A172 (cell line): Measurements from ENCODE around the gene LPIN2. TPM values are rescaled to one million over a fixed set of nuclear protein-coding genes. Genes with fewer than 3 reads are reported as not detected.
"Not testable (repeated sequence)": the region's sequence is repeated elsewhere in the genome, so short reads cannot be mapped to it uniquely, and the experiment has no call there.

Experiments used
- DNase-seq: peaks from one replicate; pipeline ENCODE4 v3.0.0-alpha.2; 2015; ENCODE audit warnings: low spot score
- total RNA-seq: library from RNA; depleted of rRNA; stranded (reverse); fragments of >200 nt; shearing (Covaris generic); gene quantifications from 2 replicates; pipeline ENCODE4 v1.2.3, GENCODE V29; 2014; rRNA removed

LPIN2 gene, protein sequence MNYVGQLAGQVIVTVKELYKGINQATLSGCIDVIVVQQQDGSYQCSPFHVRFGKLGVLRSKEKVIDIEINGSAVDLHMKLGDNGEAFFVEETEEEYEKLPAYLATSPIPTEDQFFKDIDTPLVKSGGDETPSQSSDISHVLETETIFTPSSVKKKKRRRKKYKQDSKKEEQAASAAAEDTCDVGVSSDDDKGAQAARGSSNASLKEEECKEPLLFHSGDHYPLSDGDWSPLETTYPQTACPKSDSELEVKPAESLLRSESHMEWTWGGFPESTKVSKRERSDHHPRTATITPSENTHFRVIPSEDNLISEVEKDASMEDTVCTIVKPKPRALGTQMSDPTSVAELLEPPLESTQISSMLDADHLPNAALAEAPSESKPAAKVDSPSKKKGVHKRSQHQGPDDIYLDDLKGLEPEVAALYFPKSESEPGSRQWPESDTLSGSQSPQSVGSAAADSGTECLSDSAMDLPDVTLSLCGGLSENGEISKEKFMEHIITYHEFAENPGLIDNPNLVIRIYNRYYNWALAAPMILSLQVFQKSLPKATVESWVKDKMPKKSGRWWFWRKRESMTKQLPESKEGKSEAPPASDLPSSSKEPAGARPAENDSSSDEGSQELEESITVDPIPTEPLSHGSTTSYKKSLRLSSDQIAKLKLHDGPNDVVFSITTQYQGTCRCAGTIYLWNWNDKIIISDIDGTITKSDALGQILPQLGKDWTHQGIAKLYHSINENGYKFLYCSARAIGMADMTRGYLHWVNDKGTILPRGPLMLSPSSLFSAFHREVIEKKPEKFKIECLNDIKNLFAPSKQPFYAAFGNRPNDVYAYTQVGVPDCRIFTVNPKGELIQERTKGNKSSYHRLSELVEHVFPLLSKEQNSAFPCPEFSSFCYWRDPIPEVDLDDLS
- 22.4 and 26.1 TPM in 2 replicates for total RNA-seq

DNA sequence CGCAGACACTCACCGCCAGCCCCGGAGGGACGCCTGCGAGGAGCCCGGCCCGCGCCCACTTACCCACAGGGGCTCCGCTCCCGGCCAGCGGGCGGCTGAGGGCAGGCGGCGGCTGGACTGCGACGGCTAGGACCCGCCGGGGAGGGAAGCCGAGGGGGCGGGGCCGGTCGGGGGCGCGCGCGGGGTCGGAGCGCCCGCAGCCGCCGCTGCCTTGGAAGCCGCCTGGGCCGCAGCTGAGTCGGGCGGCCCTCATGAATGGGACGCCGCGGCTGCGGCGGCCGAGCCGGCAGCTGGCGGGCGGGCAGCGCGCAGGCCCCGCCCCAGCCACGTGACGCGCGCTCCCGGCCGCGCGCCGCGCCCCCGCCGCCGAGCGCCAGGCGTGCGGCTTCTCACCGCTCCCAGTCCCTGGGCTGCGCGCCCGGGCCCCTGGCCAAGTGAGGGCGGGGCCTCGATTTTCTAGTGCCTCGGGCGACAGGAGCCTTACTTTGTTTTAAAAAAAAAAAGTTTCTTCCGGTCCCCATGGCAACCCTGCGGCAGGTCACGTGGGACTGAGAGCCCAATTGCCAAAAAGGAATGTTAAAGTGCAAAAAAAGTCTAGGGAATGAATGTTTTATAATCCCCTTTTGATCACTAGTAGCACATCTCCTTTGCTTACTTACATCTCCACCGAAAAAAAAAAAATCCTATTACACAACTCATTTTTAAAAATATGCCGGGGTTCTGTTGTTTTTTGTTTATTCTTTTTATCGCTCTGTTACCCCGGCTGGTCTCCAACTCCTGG is at the start of gene LPIN2:
TSS of gene LPIN2 (minus strand) at position 121 of the 781 bp plus-strand sequence. CDS start 52,304 bp downstream, outside the sequence.
- DNase-seq = peak; percentile 89

DNA sequence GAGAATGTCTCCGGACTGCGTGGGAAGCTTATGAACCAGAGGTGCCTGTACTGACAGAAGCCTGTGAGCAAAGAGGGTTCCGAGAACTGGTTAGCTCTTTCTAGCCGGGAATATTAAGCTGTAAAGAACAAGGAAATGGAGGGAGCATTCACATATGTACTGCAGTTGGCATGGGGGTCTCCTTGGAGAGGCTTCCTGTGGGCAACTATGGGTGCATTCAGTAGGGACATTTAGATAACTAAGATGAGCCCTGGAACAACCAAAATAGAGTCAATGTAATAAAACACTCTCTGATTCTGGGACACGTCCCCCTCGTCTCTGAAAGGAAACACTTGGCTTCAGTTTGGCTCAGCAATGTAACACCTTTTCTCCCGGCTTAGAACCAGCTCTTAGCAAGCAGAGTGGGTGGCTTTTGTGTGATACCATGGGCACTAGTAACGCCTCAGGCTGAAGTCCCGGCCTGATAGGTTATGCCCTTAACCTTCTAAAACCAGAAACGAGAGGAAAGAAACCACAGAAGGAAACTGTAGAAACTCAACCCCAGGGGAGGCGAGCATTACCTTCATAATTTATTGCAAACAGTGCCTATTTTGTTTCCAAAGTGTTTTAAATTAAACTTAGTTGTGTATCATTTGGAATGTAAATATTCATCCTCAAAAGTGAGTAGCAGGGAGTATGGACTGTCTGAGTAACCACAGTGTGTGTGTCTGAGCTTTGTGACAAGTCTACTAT is 48.8 kb upstream of the LPIN2 start:
- DNase-seq = no peak

DNA sequence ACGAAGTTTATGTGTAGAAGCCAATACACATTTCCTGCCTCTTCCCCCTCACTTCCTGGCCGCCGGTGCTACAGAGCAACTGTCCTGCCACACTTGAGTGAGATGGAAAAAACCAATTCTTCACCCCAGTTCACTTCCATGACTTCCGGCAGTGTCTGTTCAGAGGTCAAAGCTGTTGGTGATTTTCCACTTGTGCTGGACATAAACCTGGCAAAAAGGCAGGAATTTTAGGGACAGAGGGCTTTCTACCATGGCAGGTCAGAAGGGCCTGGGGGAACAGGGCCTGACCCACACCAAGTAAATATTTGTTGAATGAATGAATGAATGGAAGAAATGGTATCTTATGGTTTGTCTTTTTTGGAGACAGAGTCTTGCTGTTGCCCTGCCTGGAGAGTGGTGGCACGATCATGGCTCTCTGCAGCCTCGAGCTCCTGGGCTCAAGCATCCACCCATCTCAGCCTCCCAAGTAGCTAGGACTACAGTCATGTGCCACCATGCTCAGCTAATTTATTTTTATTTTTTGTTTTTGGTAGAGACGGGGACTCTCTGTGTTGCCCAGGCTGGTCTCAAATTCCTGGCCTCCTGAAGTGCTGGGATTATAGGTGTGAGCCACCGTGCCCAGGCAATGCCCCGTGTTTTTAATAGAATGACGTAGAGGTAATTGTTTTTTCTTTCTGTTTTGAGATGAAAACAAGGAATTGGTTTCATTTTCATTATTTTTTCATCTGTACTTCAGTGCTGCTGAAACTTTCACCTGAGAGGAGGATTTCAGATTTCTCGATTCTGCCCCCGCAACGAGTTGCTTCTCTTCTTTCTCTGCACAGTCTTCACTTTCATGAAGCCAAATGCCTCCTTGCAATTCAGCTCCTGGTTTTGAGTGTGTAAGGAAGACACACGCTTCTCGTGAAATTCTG is 48.0 kb upstream of the LPIN2 start:
- no peak for DNase-seq

DNA sequence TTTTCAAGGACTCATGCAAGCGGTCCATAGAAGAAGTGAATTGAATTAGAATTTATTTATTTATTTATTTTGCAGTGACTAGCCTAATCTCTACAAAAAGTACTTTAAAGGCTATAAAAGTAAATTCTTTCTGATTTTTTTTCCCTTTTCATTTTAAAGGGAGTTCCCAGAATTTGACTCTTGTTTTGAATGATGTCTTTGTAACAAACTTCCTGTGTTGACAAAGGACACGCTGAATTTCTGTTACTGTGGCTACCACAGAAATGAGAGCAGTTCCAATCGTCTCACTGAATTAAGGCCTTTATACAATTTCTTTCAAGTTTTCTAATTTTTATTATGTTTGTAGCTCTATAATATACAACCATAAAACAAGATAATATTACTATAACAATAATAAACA is 46.3 kb upstream of the LPIN2 start:
- no peak for DNase-seq

DNA sequence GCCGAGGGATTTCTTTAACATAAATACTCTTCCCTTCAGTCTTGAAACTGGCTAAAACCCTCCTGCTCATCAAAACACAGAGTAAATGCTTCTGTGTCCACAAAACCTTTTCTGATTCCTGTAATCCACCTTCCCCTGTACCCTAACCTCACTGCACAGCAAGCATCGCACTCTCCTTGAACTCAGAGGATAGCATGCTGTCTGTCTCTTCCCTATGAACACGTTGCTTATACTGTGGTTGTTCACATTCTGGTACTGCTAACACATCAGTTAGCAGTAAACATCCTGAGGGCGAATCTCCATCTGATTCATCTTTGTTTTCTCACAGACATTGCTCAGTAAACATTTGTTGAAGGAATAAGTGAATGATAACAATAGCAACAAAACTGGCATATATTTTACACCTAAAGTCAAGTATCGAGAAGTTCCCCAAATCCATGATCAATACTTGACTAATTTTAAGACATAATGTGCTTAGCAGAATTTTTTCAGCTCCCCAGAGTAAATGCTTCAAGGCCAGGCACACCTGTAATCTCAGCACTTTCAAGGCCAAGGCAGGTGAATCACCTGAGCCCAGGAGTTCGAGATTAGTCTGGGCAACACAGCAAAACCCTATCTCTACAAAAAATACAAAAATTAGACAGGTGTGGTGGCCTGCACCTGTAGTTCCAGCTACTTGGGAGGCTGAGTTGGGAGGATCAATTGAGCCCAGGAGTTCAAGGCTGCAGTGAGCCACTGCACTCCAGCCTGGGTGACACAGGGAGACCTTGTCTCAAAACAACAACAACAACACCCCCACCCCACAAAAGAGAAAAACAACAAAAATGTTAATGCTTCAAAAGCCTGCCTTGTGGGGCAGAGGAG is 45.6 kb upstream of the LPIN2 start:
- DNase-seq = no peak

DNA sequence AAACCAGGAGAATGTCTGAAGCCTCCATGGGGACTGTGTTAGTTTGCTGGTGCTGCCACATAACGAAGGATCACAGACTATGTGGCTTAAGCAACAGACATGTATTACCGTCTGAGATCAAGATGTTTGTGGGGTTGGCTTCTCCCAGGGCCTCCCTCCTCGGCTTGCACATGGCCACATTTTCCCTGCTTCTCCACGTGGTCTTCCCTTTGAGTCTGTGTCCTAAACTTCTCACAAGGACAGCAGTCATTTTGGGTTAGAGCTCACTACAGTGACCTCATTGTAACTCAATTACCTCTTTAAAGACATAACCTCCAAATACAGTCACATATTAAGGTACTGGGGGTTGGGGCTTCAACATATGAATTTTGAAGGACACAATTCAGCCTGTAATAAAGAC is 44.6 kb upstream of the LPIN2 start:
- DNase-seq = no peak

DNA sequence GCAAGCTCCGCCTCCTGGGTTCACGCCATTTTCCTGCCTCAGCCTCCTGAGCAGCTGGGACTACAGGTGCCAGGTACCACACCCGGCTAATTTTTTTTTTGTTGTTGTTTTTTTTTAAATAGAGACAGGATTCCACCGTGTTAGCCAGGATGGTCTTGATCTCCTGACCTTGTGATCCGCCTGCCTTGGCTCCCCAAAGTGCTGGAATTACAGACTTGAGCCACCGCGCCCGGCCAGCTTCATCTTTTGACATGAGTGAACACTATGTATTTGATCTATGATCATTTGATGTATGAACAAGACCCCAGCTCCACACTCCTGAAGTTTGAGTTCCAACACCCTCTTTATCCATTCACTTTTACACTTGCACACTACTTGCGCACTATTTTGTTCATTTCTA is 43.4 kb upstream of the LPIN2 start:
- no peak for DNase-seq

DNA sequence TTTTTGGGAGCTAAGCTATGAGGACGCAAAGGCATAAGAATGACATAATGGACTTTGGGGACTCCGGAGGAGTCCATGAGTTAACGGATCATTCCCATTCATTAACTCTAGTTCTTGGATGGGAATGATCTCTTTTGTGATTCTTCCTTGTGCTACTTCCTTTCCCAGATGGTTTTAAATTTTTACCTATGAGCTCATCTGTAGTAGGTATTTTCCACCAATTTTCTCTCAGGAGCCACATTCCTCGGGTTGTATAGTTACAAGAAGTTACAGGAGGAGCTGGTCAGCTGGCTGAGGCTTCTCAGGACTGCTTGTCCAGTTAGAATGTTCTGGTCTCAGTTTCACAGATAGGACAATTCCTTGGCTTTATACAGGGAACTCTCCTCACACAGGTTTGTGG is 42.9 kb upstream of the LPIN2 start:
- no peak for DNase-seq

DNA sequence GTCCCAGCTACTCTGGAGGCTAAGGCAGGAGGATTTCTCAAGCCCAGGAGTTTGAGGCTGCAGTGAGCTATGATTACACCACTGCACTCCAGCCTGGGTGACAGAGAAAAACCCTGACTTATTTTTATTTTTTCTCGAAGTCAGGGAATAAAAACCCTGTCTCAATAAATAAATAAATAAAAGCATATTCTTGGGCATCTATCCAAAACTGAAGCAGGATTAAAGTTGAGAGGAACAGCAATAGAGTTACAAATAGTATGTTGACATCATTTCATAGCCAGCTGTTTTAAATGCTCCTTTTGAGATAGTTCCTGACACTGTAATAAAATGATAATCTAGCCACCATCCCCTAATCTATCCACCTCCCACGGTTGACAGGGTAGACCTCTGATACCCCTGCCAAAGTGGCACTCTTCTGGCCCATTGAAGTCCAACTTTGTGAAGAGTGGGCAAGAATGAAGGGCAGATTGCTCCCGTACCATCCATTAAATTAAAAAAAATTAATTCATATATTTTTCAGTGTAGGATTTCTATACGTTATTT is 42.3 kb upstream of the LPIN2 start:
- no peak for DNase-seq

DNA sequence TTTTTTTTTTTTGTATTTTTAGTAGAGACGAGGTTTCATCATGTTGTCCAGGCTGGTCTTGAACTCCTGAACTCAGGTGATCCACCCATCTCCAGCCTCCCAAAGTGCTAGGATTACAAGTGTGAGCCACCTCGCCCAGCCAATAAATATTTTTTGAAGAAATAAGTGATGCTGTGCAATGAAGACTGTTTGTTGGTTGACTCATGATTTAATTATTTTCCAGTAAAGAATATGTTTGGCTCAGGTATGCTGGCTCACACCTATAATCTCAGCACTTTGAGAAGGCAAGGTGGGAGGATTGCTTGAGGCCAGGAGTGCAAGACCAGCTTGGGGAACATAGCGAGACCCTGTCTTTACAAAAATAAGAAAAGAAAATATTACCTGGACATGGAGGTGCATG is 41.8 kb upstream of the LPIN2 start:
- DNase-seq = no peak

DNA sequence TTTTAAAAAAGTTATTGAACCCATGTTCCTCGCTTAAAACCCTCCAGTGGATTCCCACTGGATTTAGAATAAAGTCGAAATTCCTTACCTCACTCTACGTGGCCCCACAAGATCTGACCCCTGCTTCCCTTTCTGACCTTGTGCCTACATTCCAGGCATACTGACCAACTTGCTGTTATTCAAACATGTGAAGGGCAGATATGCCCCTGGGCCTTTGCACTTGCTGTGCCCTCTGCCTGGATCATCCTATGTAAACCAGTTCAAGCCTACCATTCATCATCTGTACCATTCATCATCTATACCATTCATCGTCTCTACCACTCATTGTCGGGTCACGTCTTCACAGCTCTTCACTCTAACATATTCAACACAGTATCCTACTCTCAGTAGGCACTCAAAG is 41.3 kb upstream of the LPIN2 start:
- no peak for DNase-seq

DNA sequence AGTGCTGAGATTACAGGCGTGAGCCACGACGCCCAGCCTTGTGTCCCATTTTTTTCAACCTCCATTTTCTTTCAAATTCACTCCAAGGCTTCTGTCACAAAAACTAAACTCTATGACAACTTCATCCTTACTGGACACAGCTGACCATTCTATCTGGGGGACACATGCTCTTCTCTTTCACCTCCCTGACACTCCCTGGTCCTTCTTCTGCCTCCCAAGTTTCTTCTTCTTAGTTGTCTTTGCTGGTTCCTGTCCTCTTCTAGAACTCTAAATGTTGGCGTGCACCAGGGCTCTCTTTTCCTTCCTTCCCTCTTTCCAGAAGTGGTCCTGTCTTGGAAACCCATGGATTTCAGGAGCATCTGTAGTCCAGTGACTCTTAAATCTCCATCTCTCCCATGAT is 40.1 kb upstream of the LPIN2 start:
- no peak for DNase-seq

DNA sequence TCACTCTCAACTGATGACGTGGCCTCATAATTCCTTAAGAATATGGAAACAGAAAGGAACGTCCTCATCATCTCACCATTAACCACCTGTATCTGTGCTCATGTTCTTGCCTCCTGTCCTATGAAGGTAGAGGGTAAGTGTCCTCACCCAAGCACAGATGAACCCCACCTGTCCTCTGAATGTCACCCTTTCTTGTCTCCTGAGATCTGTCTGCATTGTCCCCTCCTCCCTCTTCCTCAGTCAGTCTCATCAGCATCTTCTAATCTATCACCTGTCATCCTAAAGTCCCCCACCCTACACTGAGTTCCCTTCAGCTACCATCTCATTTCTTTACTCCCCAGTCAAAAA is 39.4 kb upstream of the LPIN2 start:
- DNase-seq = no peak

DNA sequence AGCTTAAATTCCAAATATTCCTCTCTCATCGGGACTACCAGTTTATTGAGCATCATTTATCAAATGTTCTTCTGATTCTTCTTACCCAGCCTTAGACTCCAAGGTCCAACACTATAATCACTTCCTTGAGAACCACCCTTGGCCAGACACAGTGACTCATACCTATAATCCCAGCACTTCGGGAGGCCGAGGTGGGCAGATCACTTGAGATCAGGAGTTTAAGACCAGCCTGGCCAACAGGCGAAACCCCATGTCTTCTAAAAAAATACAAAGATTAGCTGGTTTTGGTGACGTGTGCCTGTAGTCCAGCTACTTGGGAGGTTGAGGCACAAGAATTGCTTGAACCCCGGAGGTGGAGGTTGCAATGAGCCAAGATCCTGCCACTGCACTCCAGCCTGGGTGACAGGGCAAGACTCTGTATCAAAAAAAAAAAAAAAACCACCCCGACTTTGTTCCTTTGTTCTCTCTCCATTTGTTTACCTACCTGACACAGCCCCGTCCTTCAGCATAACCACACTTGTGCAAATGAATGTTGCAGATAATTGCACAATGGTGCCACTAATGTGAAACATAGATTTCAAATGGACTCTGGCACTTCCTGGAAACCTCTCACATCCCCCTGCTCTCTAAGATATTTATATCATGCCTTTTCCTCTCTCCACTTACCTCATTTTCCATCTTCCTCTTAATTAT is 38.9 kb upstream of the LPIN2 start:
- peak; percentile 24 for DNase-seq

DNA sequence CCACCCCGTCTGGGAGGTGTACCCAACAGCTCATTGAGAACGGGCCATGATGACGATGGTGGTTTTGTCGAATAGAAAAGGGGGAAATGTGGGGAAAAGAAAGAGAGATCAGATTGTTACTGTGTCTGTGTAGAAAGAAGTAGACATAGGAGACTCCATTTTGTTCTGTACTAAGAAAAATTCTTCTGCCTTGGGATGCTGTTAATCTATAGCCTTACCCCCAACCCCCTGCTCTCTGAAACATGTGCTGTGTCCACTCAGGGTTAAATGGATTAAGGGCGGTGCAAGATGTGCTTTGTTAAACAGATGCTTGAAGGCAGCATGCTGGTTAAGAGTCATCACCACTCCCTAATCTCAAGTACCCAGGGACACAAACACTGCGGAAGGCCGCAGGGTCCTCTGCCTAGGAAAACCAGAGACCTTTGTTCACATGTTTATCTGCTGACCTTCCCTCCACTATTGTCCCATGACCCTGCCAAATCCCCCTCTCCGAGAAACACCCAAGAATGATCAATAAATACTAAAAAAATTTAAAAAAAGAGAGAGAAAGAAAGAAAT is 37.0 kb upstream of the LPIN2 start:
- DNase-seq = not testable (repeated sequence)

DNA sequence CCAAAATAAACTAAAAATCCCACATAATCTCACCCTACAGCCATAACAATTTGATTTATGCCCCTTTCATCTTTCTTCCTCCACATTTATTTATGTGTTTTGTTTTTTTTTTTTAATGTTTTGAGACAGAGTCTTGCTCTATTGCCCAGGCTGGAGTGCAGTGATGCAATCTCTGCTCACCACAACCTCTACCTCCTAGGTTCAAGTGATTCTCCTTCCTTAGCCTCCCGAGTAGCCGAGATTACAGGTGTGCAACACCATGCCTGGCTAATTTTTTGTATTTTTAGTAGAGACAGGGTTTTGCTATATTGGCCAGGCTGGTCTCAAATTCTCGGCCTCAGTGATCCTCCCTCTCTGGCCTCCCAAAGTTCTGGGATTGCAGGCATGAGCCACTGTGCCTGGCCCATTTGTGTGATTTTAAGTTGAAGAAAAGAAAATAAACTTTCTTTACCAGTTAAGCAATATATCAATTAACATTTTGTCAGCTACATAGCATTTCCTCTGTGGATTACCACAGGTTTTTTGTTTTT is 35.9 kb upstream of the LPIN2 start:
- no peak for DNase-seq

DNA sequence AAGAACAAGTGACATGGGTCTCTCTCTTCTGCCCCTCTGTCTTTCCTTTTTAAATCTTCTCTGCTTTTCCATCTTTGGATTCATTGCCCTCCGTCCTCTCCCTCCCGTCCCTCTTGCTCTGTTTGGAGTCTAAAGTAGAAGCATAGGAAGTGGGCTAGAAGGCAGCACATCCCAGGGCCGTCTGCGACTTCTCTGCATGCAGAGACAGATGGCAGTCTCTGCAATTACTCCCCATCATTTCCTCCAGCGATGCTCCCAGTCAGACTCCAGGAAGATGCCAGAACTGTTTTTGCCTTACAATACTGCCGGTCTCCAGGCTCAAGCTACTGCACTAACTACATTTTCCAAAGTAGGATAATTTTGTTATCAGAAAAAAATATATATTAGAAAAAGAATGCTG is 35.2 kb upstream of the LPIN2 start:
- no peak for DNase-seq
